ENCODE data around the gene TCN2. TPM values are rescaled to one million over a fixed set of nuclear protein-coding genes. Genes with fewer than 3 reads are reported as not detected.

TCN2 gene
- total RNA-seq, 1 donor from 2014 or later, result 2.7 TPM

DNA sequence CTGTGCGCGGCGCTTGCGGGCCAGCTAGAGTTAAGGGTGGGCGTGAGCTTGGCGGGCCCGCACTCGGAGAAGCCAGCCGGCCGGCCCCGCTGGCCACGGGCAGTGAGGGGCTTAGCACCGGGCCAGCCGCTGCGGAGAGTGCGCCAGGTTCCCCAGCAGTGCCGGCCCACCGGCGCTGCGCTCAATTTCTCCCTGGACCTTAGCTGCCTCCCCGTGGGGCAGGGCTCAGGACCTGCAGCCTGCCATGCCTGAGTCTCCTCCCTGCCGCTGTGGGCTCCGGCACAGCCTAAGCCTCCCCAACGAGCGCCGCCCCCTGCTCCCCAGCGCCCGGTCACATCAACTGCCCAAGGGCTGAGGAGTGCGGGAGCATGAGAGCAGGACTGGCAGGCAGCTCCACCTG lies 10.1 kb upstream of the TCN2 start:
- DNase-seq (ENCODE audit: low read depth) (no peak), FAIRE-seq (no peak)
- Histone ChIP-seq H3K27me3 (ENCODE audit: insufficient read depth, low read length) (peaks cover 3% of the 10 kb centered on the region), H3K36me3 (ENCODE audit: insufficient read depth, low read length) (no peaks in the 10 kb centered on the region), H2AFZ (ENCODE audit: low read depth, low read length) (no peak overlapping the region), H3K9ac (ENCODE audit: low read length) (no peak overlapping the region), H4K20me1 (ENCODE audit: insufficient read depth, low read length) (no peaks in the 10 kb centered on the region), H3K4me2 (ENCODE audit: low read length) (no peak overlapping the region), H3K4me3 (ENCODE audit: insufficient read depth, low read depth, low read length) (no peak overlapping the region), H3K4me1 (ENCODE audit: insufficient read depth, low read length) (no peaks in the 10 kb centered on the region), H3K27ac (ENCODE audit: low read depth, low read length) (no peak overlapping the region), H3K79me2 (ENCODE audit: insufficient read depth, low read length) (no peaks in the 10 kb centered on the region), H3K9me3 (ENCODE audit: insufficient read depth, low read depth, low read length) (no peaks in the 10 kb centered on the region)
- Mint-ChIP-seq H3K27ac (ENCODE audit: unreplicated experiment) (no peak overlapping the region), H3K4me3 (ENCODE audit: unreplicated experiment) (no peak overlapping the region), H3K4me1 (ENCODE audit: low read depth, unreplicated experiment) (no peaks in the 10 kb centered on the region), H3K36me3 (ENCODE audit: low read depth, unreplicated experiment) (no peaks in the 10 kb centered on the region), H3K9me3 (ENCODE audit: unreplicated experiment) (no peaks in the 10 kb centered on the region), H3K27me3 (ENCODE audit: low read depth, unreplicated experiment) (peaks cover 14% of the 10 kb centered on the region)
- TF ChIP-seq, protein P1, sequence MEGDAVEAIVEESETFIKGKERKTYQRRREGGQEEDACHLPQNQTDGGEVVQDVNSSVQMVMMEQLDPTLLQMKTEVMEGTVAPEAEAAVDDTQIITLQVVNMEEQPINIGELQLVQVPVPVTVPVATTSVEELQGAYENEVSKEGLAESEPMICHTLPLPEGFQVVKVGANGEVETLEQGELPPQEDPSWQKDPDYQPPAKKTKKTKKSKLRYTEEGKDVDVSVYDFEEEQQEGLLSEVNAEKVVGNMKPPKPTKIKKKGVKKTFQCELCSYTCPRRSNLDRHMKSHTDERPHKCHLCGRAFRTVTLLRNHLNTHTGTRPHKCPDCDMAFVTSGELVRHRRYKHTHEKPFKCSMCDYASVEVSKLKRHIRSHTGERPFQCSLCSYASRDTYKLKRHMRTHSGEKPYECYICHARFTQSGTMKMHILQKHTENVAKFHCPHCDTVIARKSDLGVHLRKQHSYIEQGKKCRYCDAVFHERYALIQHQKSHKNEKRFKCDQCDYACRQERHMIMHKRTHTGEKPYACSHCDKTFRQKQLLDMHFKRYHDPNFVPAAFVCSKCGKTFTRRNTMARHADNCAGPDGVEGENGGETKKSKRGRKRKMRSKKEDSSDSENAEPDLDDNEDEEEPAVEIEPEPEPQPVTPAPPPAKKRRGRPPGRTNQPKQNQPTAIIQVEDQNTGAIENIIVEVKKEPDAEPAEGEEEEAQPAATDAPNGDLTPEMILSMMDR (IDR thresholded peaks at IDR 0.05; ENCODE audit: insufficient read depth, low read depth, low read length), result no peak
- TF ChIP-seq EZH2 (IDR thresholded peaks at IDR 0.05; ENCODE audit: insufficient read depth, low read length), result no peak

DNA sequence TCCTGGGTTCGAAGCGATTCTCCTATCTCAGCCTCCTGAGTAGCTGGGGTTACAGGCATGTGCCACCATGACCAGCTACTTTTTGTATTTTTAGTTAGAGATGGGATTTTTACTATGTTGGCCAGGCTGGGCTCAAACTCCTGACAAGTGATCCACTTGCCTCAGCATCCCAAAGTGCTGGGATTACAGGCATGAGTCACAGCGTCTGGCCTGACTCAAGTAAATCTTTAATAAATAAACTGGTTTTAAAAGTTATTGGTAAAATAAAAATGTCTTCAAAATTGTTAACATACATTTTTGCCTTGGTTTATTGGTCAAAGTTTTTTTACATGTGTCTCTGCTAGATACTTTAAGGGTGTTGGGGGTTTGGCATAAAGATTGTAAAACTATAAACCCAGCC lies 8.0 kb upstream of the TCN2 start:
- no peak overlapping the region for H3K27ac Mint-ChIP-seq (ENCODE audit: unreplicated experiment)
- FAIRE-seq, result no peak

DNA sequence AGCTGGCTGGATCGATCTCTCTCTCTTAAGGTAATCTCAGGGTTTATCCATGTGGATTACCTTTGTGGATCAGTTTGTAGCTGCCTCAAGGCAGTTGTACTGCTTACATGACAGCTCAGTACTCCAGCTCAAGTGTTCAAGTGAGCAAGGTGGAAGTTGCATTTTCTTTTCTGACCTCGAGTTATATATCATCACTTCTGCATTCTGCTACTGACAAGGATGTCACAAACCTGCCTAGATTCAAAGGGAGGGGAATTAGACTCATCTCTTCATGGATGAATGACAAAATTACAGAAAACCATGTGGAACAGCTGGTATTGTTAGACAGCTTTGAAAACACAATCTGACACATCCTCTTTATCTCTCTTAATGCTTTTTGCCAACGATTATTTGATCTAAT lies 6.1 kb upstream of the TCN2 start:
- H3K36me3 Mint-ChIP-seq (ENCODE audit: low read depth, unreplicated experiment), result no peaks in the 10 kb centered on the region
- Histone ChIP-seq H3K9ac (ENCODE audit: low read length) (no peak overlapping the region), H3K9me3 (ENCODE audit: insufficient read depth, low read depth, low read length) (no peaks in the 10 kb centered on the region), H3K4me2 (ENCODE audit: low read length) (no peak overlapping the region), H3K27me3 (ENCODE audit: insufficient read depth, low read length) (no peaks in the 10 kb centered on the region), H3K4me3 (ENCODE audit: insufficient read depth, low read depth, low read length) (no peak overlapping the region), H4K20me1 (ENCODE audit: insufficient read depth, low read length) (no peaks in the 10 kb centered on the region), H3K4me1 (ENCODE audit: insufficient read depth, low read length) (peaks cover 3% of the 10 kb centered on the region), H2AFZ (ENCODE audit: low read depth, low read length) (no peak overlapping the region), H3K27ac (ENCODE audit: low read depth, low read length) (no peak overlapping the region), H3K79me2 (ENCODE audit: insufficient read depth, low read length) (no peaks in the 10 kb centered on the region), H3K36me3 (ENCODE audit: insufficient read depth, low read length) (no peaks in the 10 kb centered on the region)
- no peaks in the 10 kb centered on the region for H3K9me3 Mint-ChIP-seq (ENCODE audit: unreplicated experiment)
- DNase-seq (ENCODE audit: low read depth) (no peak), FAIRE-seq (no peak)
- H3K27ac Mint-ChIP-seq (ENCODE audit: unreplicated experiment), result no peak overlapping the region
- H3K27me3 Mint-ChIP-seq (ENCODE audit: low read depth, unreplicated experiment), result peaks cover 5% of the 10 kb centered on the region
- H3K4me3 Mint-ChIP-seq (ENCODE audit: unreplicated experiment), result no peak overlapping the region
- peaks cover 2% of the 10 kb centered on the region for H3K4me1 Mint-ChIP-seq (ENCODE audit: low read depth, unreplicated experiment)
- no peak for TF ChIP-seq EZH2 (IDR thresholded peaks at IDR 0.05; ENCODE audit: insufficient read depth, low read length)
- TF ChIP-seq, protein P1 (IDR thresholded peaks at IDR 0.05; ENCODE audit: insufficient read depth, low read depth, low read length), result no peak

More for the DNA sequence above, 8.0 kb upstream of the TCN2 start:
- Histone ChIP-seq H3K4me2 (ENCODE audit: low read length) (no peak overlapping the region), H3K36me3 (ENCODE audit: insufficient read depth, low read length) (no peaks in the 10 kb centered on the region), H3K79me2 (ENCODE audit: insufficient read depth, low read length) (no peaks in the 10 kb centered on the region), H3K4me3 (ENCODE audit: insufficient read depth, low read depth, low read length) (no peak overlapping the region), H2AFZ (ENCODE audit: low read depth, low read length) (no peak overlapping the region), H3K9me3 (ENCODE audit: insufficient read depth, low read depth, low read length) (no peaks in the 10 kb centered on the region), H3K9ac (ENCODE audit: low read length) (no peak overlapping the region), H3K27me3 (ENCODE audit: insufficient read depth, low read length) (no peaks in the 10 kb centered on the region), H4K20me1 (ENCODE audit: insufficient read depth, low read length) (no peaks in the 10 kb centered on the region), H3K27ac (ENCODE audit: low read depth, low read length) (no peak overlapping the region), H3K4me1 (ENCODE audit: insufficient read depth, low read length) (no peaks in the 10 kb centered on the region)
- H3K4me3 Mint-ChIP-seq (ENCODE audit: unreplicated experiment), result no peak overlapping the region
- H3K4me1 Mint-ChIP-seq (ENCODE audit: low read depth, unreplicated experiment), result peaks cover 1% of the 10 kb centered on the region
- H3K36me3 Mint-ChIP-seq (ENCODE audit: low read depth, unreplicated experiment), result no peaks in the 10 kb centered on the region
- peaks cover 11% of the 10 kb centered on the region for H3K27me3 Mint-ChIP-seq (ENCODE audit: low read depth, unreplicated experiment)
- TF ChIP-seq, protein P1 (IDR thresholded peaks at IDR 0.05; ENCODE audit: insufficient read depth, low read depth, low read length), result no peak
- TF ChIP-seq EZH2 (IDR thresholded peaks at IDR 0.05; ENCODE audit: insufficient read depth, low read length), result no peak
- no peak for DNase-seq (ENCODE audit: low read depth)
- H3K9me3 Mint-ChIP-seq (ENCODE audit: unreplicated experiment), result no peaks in the 10 kb centered on the region
